Thoracic aorta (tissue), 2 donors: ENCODE results near the gene CABLES2. TPM values are rescaled to one million over a fixed set of nuclear protein-coding genes. Genes with fewer than 3 reads are reported as not detected.
A peak's percentile ranks its signal among the peaks of the same experiment; 100 is the strongest.

Experiments used
- ATAC-seq: fragments of 150-250 bp; one replicate; pipeline ENCODE4 v1.8.0; 2017; ENCODE audit warnings: low read depth; ENCODE audit not compliant: insufficient number of reproducible peaks, low FRiP score
- DNase-seq: peaks from one replicate; pipeline ENCODE4 v3.0.0-alpha.2; 2020; ENCODE audit warnings: low spot score
- H3K27ac ChIP-seq, 2 donors: fragments of 200-600 bp; sonication (generic); 1 replicate in 1 of 2; 2 replicates in 1 of 2; pipeline ENCODE4 v1.5.1; 2016; ENCODE audit warnings: mild to moderate bottlenecking in 2 of 2, moderate library complexity in 2 of 2
- H3K27me3 ChIP-seq: fragments of 200-600 bp; sonication (generic); replicated peaks from 2 replicates; pipeline ENCODE4 v1.6.0; 2016; ENCODE audit warnings: mild to moderate bottlenecking; ENCODE audit not compliant: insufficient read depth
- H3K36me3 ChIP-seq: fragments of 200-600 bp; sonication (generic); one replicate; pipeline ENCODE4 v1.5.1; 2016
- H3K4me1 ChIP-seq, 2 donors: fragments of 200-600 bp; sonication (generic); 1 replicate in 1 of 2; 2 replicates in 1 of 2; pipeline versions ENCODE4 v1.5.1 to v1.6.0; 2016; ENCODE audit warnings: low read depth in 2 of 2, mild to moderate bottlenecking in 1 of 2; ENCODE audit not compliant: control insufficient read depth in 1 of 2
- H3K4me3 ChIP-seq: fragments of 200-600 bp; sonication (generic); 2 replicates; pipeline ENCODE4 v1.5.1; 2016; ENCODE audit warnings: mild to moderate bottlenecking
- H3K9me3 ChIP-seq: fragments of 200-600 bp; sonication (generic); 2 replicates; pipeline ENCODE4 v1.5.1; 2016
- CTCF ChIP-seq: fragments of 200-600 bp; sonication (generic); IDR thresholded peaks from one replicate; pipeline ENCODE4 v1.5.1; 2019; ENCODE audit warnings: antibody characterized with exemption
- total RNA-seq, 2 donors: library from RNA; depleted of rRNA; stranded (reverse); fragments of >200 nt; gene quantifications; one replicate each; pipeline versions ENCODE4 v1.1.0 to v1.2.3, GENCODE V29; 2016

The CABLES2 gene
- total RNA-seq, 2 donors from 2014 or later, result 2.1 to 9.2 TPM

DNA sequence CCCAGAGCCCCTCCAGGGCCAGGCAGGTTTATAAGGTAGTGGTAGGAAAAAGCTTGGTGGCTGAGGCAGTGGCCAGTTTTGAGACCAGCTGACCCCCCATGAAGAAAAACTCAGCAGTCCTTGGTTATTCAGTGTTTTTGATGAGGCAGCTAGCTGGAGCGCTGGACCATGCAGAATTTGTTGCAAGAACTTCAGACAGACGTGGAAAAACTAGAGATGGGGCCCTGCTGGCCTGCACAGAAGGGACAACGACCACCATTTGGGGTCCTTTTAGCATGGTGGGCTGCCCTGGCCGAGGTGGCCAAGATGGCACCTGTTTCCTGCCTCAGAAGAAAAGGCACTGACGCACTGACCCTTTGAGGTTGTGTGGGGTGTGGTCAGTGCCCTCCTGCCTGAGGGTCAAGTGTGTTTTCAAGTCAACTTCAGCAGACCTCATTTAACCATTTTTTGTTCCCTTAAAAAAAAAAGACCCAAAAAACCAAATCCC, 17.4 kb downstream of the CABLES2 start:
- no peak for TF ChIP-seq CTCF
- ATAC-seq, result no peak
- H3K27me3 ChIP-seq, result no peaks in the 10 kb centered on the region

GRCh38 chr20:62388839-62389600, 18.1 kb downstream of the CABLES2 start:
- Histone ChIP-seq H3K36me3 (peaks cover 17% of the 10 kb centered on the region), H3K27me3 (no peaks in the 10 kb centered on the region), H3K9me3 (no peaks in the 10 kb centered on the region), H3K27ac (no peak overlapping the region), H3K4me1 (peaks cover 7 to 28% of the 10 kb centered on the region in 2 donors), H3K4me3 (no peak overlapping the region)
- ATAC-seq (no peak), DNase-seq (no peak)
- TF ChIP-seq CTCF, result no peak

More for the DNA sequence above, 17.4 kb downstream of the CABLES2 start:
- no peak overlapping the region for H3K4me3 ChIP-seq
- DNase-seq, result no peak
- H3K9me3 ChIP-seq, result no peaks in the 10 kb centered on the region
- peaks cover 7 to 28% of the 10 kb centered on the region in 2 donors for H3K4me1 ChIP-seq
- H3K27ac ChIP-seq, result no peak overlapping the region
- peaks cover 17% of the 10 kb centered on the region for H3K36me3 ChIP-seq

GRCh38 chr20:62387933-62388635, 19.0 kb downstream of the CABLES2 start:
- Histone ChIP-seq H3K36me3 (peaks cover 17% of the 10 kb centered on the region), H3K4me3 (peak overlapping the region; percentile 82)

GRCh38 chr20:62387219-62387913, 19.7 kb downstream of the CABLES2 start:
- H3K4me3 ChIP-seq, result peak overlapping the region; percentile 82
- no peak for ATAC-seq
- H3K9me3 ChIP-seq, result no peaks in the 10 kb centered on the region
- peaks cover 7 to 28% of the 10 kb centered on the region in 2 donors for H3K4me1 ChIP-seq
- H3K36me3 ChIP-seq, result peaks cover 13% of the 10 kb centered on the region
- H3K27me3 ChIP-seq, result no peaks in the 10 kb centered on the region
- DNase-seq, result no peak
- H3K27ac ChIP-seq, result peak overlapping the region; percentile 24 to 87
- no peak for TF ChIP-seq CTCF

More at GRCh38 chr20:62387933-62388635, 19.0 kb downstream of the CABLES2 start:
- DNase-seq (no peak), ATAC-seq (no peak)
- H3K9me3 ChIP-seq, result no peaks in the 10 kb centered on the region
- TF ChIP-seq CTCF, result no peak
- peaks cover 7 to 28% of the 10 kb centered on the region in 2 donors for H3K4me1 ChIP-seq
- H3K27me3 ChIP-seq, result no peaks in the 10 kb centered on the region
- peak overlapping the region in 1 of 2 donors; percentile 24 for H3K27ac ChIP-seq
